CD4-positive, alpha-beta T cell (primary cell): Measurements from ENCODE around the gene ARID1B. TPM values are rescaled to one million over a fixed set of nuclear protein-coding genes. Genes with fewer than 3 reads are reported as not detected.

Experiments used
- ATAC-seq: fragments of 200-7000 bp; cut with Tn5 transposase; one replicate; pipeline ENCODE4 v1.10.0; 2022; ENCODE audit warnings: mild to moderate bottlenecking; ENCODE audit not compliant: poor library complexity
- CTCF ChIA-PET: fragments of 350-600 bp; sonication (Branson Sonifier 250); formaldehyde crosslinking; loops from one replicate; lab custom pipeline; 2021; ENCODE audit warnings: antibody characterized with exemption, inconsistent platforms; lab: Charles Lee
- POLR2A ChIA-PET: fragments of 350-600 bp; sonication (Branson Sonifier 250); formaldehyde crosslinking; loops from one replicate; lab custom pipeline; 2021; ENCODE audit warnings: antibody characterized with exemption, inconsistent platforms; lab: Charles Lee
- DNase-seq, 14 experiments: peaks; one replicate each; pipeline ENCODE4 v3.0.0-alpha.2; 2013 to 2020; ENCODE audit warnings: mixed read lengths in 2 of 14
- H3K27ac ChIP-seq, 2 donors: one replicate each; pipeline versions ENCODE4 v1.5.1 to v1.7.0; 2013; ENCODE audit warnings: low read length in 2 of 2, low read depth in 1 of 2, mild to moderate bottlenecking in 1 of 2
- H3K27me3 ChIP-seq, 2 experiments: 1 replicate in 1 of 2; 2 replicates in 1 of 2; pipeline versions ENCODE4 v1.6.1 to v1.7.0; 2013; ENCODE audit warnings: low read length in 2 of 2, control low read depth in 1 of 2, mild to moderate bottlenecking in 1 of 2, moderate library complexity in 1 of 2; ENCODE audit not compliant: insufficient read depth in 2 of 2, control insufficient read depth in 1 of 2
- H3K36me3 ChIP-seq: one replicate; pipeline ENCODE4 v1.6.1; 2013; ENCODE audit warnings: low read length, control low read depth; ENCODE audit not compliant: insufficient read depth
- H3K4me1 ChIP-seq: one replicate; pipeline ENCODE4 v1.6.1; 2013; ENCODE audit warnings: low read length, control low read depth; ENCODE audit not compliant: insufficient read depth
- H3K4me3 ChIP-seq: one replicate; pipeline ENCODE4 v1.5.1; 2013; ENCODE audit warnings: mild to moderate bottlenecking, low read length, moderate library complexity
- H3K9me3 ChIP-seq, 2 experiments: 1 replicate in 1 of 2; 2 replicates in 1 of 2; pipeline versions ENCODE4 v1.6.1 to v1.7.0; 2013; ENCODE audit warnings: low read length in 2 of 2, mild to moderate bottlenecking in 2 of 2, control low read depth in 1 of 2, moderate library complexity in 1 of 2; ENCODE audit not compliant: control insufficient read depth in 1 of 2, insufficient read depth in 1 of 2
- H3K27ac Mint-ChIP-seq: one replicate; pipeline ENCODE4 v1.8.0; 2020; ENCODE audit warnings: mixed read lengths
- H3K27me3 Mint-ChIP-seq: one replicate; pipeline ENCODE4 v1.8.0; 2021; ENCODE audit warnings: mixed read lengths
- H3K36me3 Mint-ChIP-seq: one replicate; pipeline ENCODE4 v1.8.0; 2021; ENCODE audit warnings: low read depth, mixed read lengths
- H3K4me1 Mint-ChIP-seq: one replicate; pipeline ENCODE4 v1.8.0; 2021; ENCODE audit warnings: low read depth, mixed read lengths
- H3K4me3 Mint-ChIP-seq: one replicate; pipeline ENCODE4 v1.8.0; 2020; ENCODE audit warnings: mild to moderate bottlenecking, mixed read lengths
- H3K9me3 Mint-ChIP-seq: one replicate; pipeline ENCODE4 v1.8.0; 2020; ENCODE audit warnings: mixed read lengths
- CTCF ChIP-seq: fragments of 200-600 bp; IDR thresholded peaks from one replicate; pipeline ENCODE4 v1.8.0; 2022; ENCODE audit warnings: antibody characterized with exemption, mild to moderate bottlenecking
- intact Hi-C, 2 experiments: fragments of 100-400 bp; cut with DNase I in 1 of 2; cut with micrococcal nuclease in 1 of 2; formaldehyde crosslinking; loops; one replicate each; pipeline versions ENCODE4 v1.15.1 to v1.9.0; 2023 to 2025; cut with DNase I, micrococcal nuclease
- total RNA-seq, 174 experiments: library from RNA in 2 of 174; stranded (reverse) in 2 of 174; gene quantifications; one replicate each; pipeline ENCODE4 v1.2.3 and lab custom pipeline; 2021 to 2026

The ARID1B gene
- total RNA-seq, 2 experiments from 2014 or later = 120 to 125 TPM

- H3K9me3 ChIP-seq = no peaks in the 10 kb centered on the region
- H3K36me3 ChIP-seq = no peaks in the 10 kb centered on the region
- no peak overlapping the region for H3K4me3 ChIP-seq
- no peaks in the 10 kb centered on the region for H3K4me1 ChIP-seq
- no peaks in the 10 kb centered on the region for H3K27me3 ChIP-seq
- no peaks in the 10 kb centered on the region for H3K36me3 Mint-ChIP-seq
- H3K27ac Mint-ChIP-seq = no peak overlapping the region
- H3K4me3 Mint-ChIP-seq = no peak overlapping the region
- CTCF ChIA-PET = no interaction called here
- POLR2A ChIA-PET = interaction anchor here (1.6 kb wide), 1 partner anchor 82 kb away, joined by 7 read pairs; no protein-coding TSS in a partner anchor
- intact Hi-C loops = no loop called here
- ATAC-seq (no peak), DNase-seq (no peak)
- H3K9me3 Mint-ChIP-seq = no peaks in the 10 kb centered on the region
- H3K27me3 Mint-ChIP-seq = no peaks in the 10 kb centered on the region
- no peak overlapping the region for H3K27ac ChIP-seq
- no peaks in the 10 kb centered on the region for H3K4me1 Mint-ChIP-seq
- no peak for TF ChIP-seq CTCF
Measured at GRCh38 chr6:156767603-156768467, 9.3 kb upstream of the ARID1B start.

- H3K36me3 Mint-ChIP-seq = no peaks in the 10 kb centered on the region
- Histone ChIP-seq H3K9me3 (no peaks in the 10 kb centered on the region), H3K27me3 (no peaks in the 10 kb centered on the region), H3K4me3 (no peak overlapping the region), H3K4me1 (peaks cover 3% of the 10 kb centered on the region), H3K36me3 (no peaks in the 10 kb centered on the region), H3K27ac (no peak overlapping the region)
- no peak for TF ChIP-seq CTCF
- peaks cover 20% of the 10 kb centered on the region for H3K4me1 Mint-ChIP-seq
- no peak overlapping the region for H3K4me3 Mint-ChIP-seq
- DNase-seq = no peak
- POLR2A ChIA-PET = no interaction called here
- intact Hi-C loops = loop anchor here in 1 of 2 experiments (5.0 to 10.0 kb wide), 4 partner anchors 44 to 1456 kb away; partner anchors contain the start of gene TFB1M
- CTCF ChIA-PET = interaction anchor here (0.7 kb wide), 1 partner anchor 39 kb away, joined by 4 read pairs; no protein-coding TSS in a partner anchor
- no peaks in the 10 kb centered on the region for H3K27me3 Mint-ChIP-seq
- H3K27ac Mint-ChIP-seq = no peak overlapping the region
- ATAC-seq = no peak
- H3K9me3 Mint-ChIP-seq = no peaks in the 10 kb centered on the region
Measured at GRCh38 chr6:156771047-156771446, 6.1 kb upstream of the ARID1B start.

- ATAC-seq (no peak), DNase-seq (no peak)
- Histone ChIP-seq H3K4me1 (peaks cover 7% of the 10 kb centered on the region), H3K36me3 (no peaks in the 10 kb centered on the region), H3K9me3 (no peaks in the 10 kb centered on the region), H3K27me3 (no peaks in the 10 kb centered on the region), H3K4me3 (no peak overlapping the region), H3K27ac (no peak overlapping the region)
- Mint-ChIP-seq H3K27me3 (no peaks in the 10 kb centered on the region), H3K4me3 (no peak overlapping the region), H3K36me3 (peaks cover 4% of the 10 kb centered on the region), H3K27ac (no peak overlapping the region), H3K9me3 (no peaks in the 10 kb centered on the region), H3K4me1 (peaks cover 28% of the 10 kb centered on the region)
- intact Hi-C loops = loop anchor here in 1 of 2 experiments (5.0 to 10.0 kb wide), 4 partner anchors 44 to 1457 kb away; partner anchors contain the start of gene TFB1M
- no peak for TF ChIP-seq CTCF
- POLR2A ChIA-PET = interaction anchor here (0.8 kb wide), 1 partner anchor 85 kb away, joined by 3 read pairs; no protein-coding TSS in a partner anchor
- CTCF ChIA-PET = no interaction called here
Measured at GRCh38 chr6:156771761-156772160, 5.4 kb upstream of the ARID1B start.
